K562 (cell line): ENCODE measurements around the gene FAM180B. TPM values are rescaled to one million over a fixed set of nuclear protein-coding genes. Genes with fewer than 3 reads are reported as not detected.

Experiments used
- ATF7 ChIP-seq: fragments of 450-650 bp; IDR thresholded peaks from 2 replicates; pipeline ENCODE4 v1.7.1; 2014; ENCODE audit warnings: mild to moderate bottlenecking, moderate library complexity
- CBX5 ChIP-seq: IDR thresholded peaks from 2 replicates; pipeline ENCODE4 v1.6.1; 2014; ENCODE audit warnings: low read depth, borderline replicate concordance
- GTF2F1 ChIP-seq: IDR thresholded peaks from 2 replicates; pipeline ENCODE4 v1.6.1; 2011; ENCODE audit warnings: low read depth, low read length, improper control_type of control experiment
- HEY1 ChIP-seq: fragments of 250-450 bp; sonication (Bioruptor Pico); IDR thresholded peaks from 2 replicates; pipeline ENCODE4 v1.5.0; 2020; ENCODE audit warnings: mild to moderate bottlenecking, moderate library complexity, borderline replicate concordance
- HNRNPH1 ChIP-seq: fragments of 200-400 bp; formaldehyde crosslinking; optimal IDR thresholded peaks from 2 replicates; pipeline ENCODE3; 2017; ENCODE audit warnings: low read depth, mild to moderate bottlenecking, low read length, moderate library complexity
- NFIX ChIP-seq: fragments of 250-450 bp; sonication (Bioruptor Pico); IDR thresholded peaks from 2 replicates; pipeline ENCODE4 v1.4.0; 2020; ENCODE audit warnings: low read depth, mild to moderate bottlenecking, moderate library complexity
- SAFB2 ChIP-seq: fragments of 200-400 bp; formaldehyde crosslinking; IDR thresholded peaks from 2 replicates; pipeline ENCODE4 v1.6.1; 2018; ENCODE audit warnings: borderline replicate concordance, low read length, low read depth, moderate library complexity; ENCODE audit not compliant: severe bottlenecking
- SPI1 ChIP-seq: IDR thresholded peaks from 2 replicates; pipeline ENCODE4 v1.6.1; 2011; ENCODE audit warnings: low read depth, low read length, control low read depth, borderline replicate concordance
- TCF7L2 ChIP-seq: fragments of 150-350 bp; IDR thresholded peaks from 2 replicates; pipeline ENCODE4 v1.6.1; 2016; ENCODE audit warnings: low read depth, mild to moderate bottlenecking, low read length, moderate library complexity
- ZNF3 ChIP-seq: fragments of 250-450 bp; sonication (Bioruptor Pico); IDR thresholded peaks from 2 replicates; pipeline ENCODE4 v1.5.0; 2021; ENCODE audit warnings: mild to moderate bottlenecking, moderate library complexity
- ZNF766 ChIP-seq: fragments of 200-800 bp; sonication (Bioruptor generic); conservative IDR thresholded peaks from 2 replicates; pipeline ENCODE4 v1.6.1; 2016; ENCODE audit warnings: missing genetic modification characterization, missing compliant biosample characterization
- polyA plus RNA-seq, 8 experiments: library from polyadenylated mRNA; depleted of rRNA in 4 of 8; stranded (reverse) in 5 of 8; unstranded in 3 of 8; fragments of >200 nt; fragmentation: Nextera tagmentation in 2 of 8; fragmentation: Illumina TruSeq in 1 of 8; extraction: Ambion mirVana in 2 of 8; extraction: Trizol in 1 of 8; gene quantifications; 2 replicates each; pipeline versions ENCODE4 v1.2.1 to v1.2.3, GENCODE V29; 2011 to 2014; ENCODE audit warnings: inconsistent platforms in 1 of 8, missing spikeins in 1 of 8
- total RNA-seq, 7 experiments: library from RNA; depleted of rRNA in 6 of 7; stranded (reverse); fragments of >200 nt in 6 of 7; fragmentation: Illumina TruSeq in 2 of 7; extraction: Trizol in 2 of 7; gene quantifications; 2 replicates each; pipeline versions ENCODE4 v1.2.1 to v1.2.3, GENCODE V29; 2011 to 2021; ENCODE audit warnings: low replicate concordance in 1 of 7
- TF ChIP-seq, protein P1 (sequence below): fragments of 450-650 bp; IDR thresholded peaks from 2 replicates; pipeline ENCODE4 v1.7.1; 2018; ENCODE audit warnings: mild to moderate bottlenecking, low read depth; ENCODE audit not compliant: partially characterized antibody
- TF ChIP-seq, protein P2 (sequence below): fragments of 250-450 bp; sonication (Bioruptor Pico); IDR thresholded peaks from 2 replicates; pipeline ENCODE4 v1.5.1; 2021; ENCODE audit warnings: mild to moderate bottlenecking
- TF ChIP-seq, protein P3 (sequence below): fragments of 250-450 bp; sonication (Bioruptor Pico); IDR thresholded peaks from 2 replicates; pipeline ENCODE4 v1.8.0; 2021; ENCODE audit warnings: moderate library complexity, mild to moderate bottlenecking, inconsistent platforms
- TF ChIP-seq, protein P4 (sequence below): sonication (generic); formaldehyde crosslinking; IDR thresholded peaks from 2 replicates; pipeline ENCODE4 v1.8.0; 2023; ENCODE audit warnings: mild to moderate bottlenecking, missing genetic modification reagents

The FAM180B gene
- total and polyA plus RNA-seq, 9 of the 15 experiments (the other 6 are each of a cell fraction or from before 2014, with no cell fraction given): 0.05 to 0.14 TPM; not detected in 7

DNA sequence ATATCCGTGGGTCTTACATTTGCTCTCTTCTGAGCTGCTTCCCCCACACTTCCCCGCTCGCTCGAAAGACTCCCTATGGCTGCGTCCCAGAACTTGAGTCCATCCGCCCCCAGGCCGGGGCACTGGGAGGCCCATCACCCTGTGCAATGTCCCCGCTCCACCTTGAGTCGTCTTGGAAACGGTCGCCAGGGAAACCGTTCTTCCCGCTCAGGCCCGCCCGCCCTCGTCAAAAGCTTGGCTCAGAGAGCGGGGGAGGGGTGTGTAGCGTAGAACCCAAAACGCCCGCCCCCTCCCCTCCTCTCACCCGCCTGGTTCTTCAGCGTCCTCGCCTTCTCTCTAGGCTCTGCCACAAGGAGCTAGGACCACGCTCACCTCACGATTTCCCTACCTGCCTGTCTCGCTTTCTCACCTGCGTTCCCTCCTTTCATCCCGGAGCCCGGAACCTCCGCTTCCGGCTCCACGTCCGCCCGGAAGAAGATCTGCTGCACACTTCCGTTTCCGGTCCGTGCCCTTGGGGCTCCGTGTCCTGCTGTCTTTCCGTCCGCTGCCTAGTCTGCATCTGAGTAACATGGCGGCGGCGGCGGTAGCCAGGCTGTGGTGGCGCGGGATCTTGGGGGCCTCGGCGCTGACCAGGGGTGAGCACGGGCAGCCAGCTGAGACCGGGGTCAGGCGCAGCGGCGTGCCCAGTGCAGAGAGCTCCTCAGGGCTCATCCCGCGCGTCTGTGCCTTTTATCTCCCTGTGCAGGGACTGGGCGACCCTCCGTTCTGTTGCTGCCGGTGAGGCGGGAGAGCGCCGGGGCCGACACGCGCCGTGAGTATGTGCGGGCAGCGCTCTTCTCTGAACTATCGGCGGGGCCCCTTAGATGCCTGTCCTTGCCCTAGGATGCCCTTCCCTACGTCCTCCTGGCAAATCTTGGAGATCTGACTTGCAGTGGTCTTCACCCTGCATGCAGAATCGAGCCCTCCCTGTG, 7.7 kb upstream of the FAM180B start, which contains the start of the genes KBTBD4 and NDUFS3 (continued):
- TF ChIP-seq SAFB2 (no peak), ATF7 (peak; percentile 88), TCF7L2 (no peak), HNRNPH1 (no peak), SPI1 (no peak), ZNF766 (peak; percentile 74; the same call in 1 of the 2 replicates), HEY1 (CRISPR knock-in tag) (no peak), ZNF3 (no peak), GTF2F1 (peak; percentile 87), NFIX (CRISPR knock-in tag) (no peak), CBX5 (no peak)
- TF ChIP-seq, protein P1, sequence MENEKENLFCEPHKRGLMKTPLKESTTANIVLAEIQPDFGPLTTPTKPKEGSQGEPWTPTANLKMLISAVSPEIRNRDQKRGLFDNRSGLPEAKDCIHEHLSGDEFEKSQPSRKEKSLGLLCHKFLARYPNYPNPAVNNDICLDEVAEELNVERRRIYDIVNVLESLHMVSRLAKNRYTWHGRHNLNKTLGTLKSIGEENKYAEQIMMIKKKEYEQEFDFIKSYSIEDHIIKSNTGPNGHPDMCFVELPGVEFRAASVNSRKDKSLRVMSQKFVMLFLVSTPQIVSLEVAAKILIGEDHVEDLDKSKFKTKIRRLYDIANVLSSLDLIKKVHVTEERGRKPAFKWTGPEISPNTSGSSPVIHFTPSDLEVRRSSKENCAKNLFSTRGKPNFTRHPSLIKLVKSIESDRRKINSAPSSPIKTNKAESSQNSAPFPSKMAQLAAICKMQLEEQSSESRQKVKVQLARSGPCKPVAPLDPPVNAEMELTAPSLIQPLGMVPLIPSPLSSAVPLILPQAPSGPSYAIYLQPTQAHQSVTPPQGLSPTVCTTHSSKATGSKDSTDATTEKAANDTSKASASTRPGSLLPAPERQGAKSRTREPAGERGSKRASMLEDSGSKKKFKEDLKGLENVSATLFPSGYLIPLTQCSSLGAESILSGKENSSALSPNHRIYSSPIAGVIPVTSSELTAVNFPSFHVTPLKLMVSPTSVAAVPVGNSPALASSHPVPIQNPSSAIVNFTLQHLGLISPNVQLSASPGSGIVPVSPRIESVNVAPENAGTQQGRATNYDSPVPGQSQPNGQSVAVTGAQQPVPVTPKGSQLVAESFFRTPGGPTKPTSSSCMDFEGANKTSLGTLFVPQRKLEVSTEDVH: peak; percentile 99
- TF ChIP-seq, protein P2, sequence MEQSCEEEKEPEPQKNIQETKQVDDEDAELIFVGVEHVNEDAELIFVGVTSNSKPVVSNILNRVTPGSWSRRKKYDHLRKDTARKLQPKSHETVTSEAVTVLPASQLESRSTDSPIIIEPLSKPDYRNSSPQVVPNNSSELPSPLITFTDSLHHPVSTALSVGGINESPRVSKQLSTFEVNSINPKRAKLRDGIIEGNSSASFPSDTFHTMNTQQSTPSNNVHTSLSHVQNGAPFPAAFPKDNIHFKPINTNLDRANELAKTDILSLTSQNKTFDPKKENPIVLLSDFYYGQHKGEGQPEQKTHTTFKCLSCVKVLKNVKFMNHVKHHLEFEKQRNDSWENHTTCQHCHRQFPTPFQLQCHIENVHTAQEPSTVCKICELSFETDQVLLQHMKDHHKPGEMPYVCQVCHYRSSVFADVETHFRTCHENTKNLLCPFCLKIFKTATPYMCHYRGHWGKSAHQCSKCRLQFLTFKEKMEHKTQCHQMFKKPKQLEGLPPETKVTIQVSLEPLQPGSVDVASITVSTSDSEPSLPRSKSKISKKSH (CRISPR knock-in tag): no peak
- TF ChIP-seq, protein P3, sequence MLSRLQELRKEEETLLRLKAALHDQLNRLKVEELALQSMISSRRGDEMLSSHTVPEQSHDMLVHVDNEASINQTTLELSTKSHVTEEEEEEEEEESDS (CRISPR knock-in tag): no peak
- TF ChIP-seq, protein P4, sequence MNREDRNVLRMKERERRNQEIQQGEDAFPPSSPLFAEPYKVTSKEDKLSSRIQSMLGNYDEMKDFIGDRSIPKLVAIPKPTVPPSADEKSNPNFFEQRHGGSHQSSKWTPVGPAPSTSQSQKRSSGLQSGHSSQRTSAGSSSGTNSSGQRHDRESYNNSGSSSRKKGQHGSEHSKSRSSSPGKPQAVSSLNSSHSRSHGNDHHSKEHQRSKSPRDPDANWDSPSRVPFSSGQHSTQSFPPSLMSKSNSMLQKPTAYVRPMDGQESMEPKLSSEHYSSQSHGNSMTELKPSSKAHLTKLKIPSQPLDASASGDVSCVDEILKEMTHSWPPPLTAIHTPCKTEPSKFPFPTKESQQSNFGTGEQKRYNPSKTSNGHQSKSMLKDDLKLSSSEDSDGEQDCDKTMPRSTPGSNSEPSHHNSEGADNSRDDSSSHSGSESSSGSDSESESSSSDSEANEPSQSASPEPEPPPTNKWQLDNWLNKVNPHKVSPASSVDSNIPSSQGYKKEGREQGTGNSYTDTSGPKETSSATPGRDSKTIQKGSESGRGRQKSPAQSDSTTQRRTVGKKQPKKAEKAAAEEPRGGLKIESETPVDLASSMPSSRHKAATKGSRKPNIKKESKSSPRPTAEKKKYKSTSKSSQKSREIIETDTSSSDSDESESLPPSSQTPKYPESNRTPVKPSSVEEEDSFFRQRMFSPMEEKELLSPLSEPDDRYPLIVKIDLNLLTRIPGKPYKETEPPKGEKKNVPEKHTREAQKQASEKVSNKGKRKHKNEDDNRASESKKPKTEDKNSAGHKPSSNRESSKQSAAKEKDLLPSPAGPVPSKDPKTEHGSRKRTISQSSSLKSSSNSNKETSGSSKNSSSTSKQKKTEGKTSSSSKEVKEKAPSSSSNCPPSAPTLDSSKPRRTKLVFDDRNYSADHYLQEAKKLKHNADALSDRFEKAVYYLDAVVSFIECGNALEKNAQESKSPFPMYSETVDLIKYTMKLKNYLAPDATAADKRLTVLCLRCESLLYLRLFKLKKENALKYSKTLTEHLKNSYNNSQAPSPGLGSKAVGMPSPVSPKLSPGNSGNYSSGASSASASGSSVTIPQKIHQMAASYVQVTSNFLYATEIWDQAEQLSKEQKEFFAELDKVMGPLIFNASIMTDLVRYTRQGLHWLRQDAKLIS (CRISPR knock-in tag): peak; percentile 98
